Measurements from ENCODE around the gene MTERF2. TPM values are rescaled to one million over a fixed set of nuclear protein-coding genes. Genes with fewer than 3 reads are reported as not detected.

The MTERF2 gene, protein sequence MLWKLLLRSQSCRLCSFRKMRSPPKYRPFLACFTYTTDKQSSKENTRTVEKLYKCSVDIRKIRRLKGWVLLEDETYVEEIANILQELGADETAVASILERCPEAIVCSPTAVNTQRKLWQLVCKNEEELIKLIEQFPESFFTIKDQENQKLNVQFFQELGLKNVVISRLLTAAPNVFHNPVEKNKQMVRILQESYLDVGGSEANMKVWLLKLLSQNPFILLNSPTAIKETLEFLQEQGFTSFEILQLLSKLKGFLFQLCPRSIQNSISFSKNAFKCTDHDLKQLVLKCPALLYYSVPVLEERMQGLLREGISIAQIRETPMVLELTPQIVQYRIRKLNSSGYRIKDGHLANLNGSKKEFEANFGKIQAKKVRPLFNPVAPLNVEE
- total RNA-seq (ENCODE audit: low replicate concordance) = 5.2 and 7.4 TPM in 2 replicates

DNA sequence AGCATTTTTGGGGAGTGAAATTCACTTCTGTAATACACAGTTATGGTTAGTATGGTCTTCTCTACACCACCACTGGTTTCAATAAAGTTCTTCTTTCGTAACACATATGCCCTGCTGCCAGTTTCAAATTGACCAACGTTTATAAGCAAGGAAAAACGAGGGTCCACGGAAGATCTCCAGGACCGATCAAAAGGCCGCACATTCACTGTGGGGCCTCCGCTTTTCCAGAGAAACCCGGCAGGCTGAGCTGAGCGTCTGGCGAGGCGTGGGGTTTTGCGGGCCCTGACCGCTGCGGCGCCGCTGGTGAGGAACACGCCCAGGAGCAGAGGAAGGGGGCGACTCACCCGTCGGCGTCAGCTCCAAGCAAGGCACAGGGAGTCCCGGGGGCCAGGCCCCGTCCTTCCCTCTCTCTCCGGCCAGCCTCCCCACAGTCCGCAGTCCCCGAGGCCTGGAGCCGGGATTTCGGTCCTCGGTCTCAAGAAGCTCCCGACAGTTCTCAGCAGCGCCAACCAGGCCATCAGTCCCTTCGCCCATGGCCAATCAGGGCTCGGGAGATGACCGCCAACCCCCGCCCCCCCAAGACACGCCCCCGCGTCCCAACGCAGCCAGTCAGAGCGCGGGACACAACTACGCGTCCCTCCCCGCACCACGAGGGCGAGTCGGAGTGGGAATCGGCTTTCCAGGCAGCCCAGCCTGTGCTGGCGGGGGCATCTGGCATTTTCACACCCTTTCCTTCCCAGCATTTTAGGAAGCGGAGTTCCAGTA is at the start of gene MTERF2:
MTERF2 (minus strand) TSS at position 522 of the 765 bp plus-strand sequence. CDS start 8,432 bp downstream, outside the sequence.
- TF ChIP-seq, protein P1, sequence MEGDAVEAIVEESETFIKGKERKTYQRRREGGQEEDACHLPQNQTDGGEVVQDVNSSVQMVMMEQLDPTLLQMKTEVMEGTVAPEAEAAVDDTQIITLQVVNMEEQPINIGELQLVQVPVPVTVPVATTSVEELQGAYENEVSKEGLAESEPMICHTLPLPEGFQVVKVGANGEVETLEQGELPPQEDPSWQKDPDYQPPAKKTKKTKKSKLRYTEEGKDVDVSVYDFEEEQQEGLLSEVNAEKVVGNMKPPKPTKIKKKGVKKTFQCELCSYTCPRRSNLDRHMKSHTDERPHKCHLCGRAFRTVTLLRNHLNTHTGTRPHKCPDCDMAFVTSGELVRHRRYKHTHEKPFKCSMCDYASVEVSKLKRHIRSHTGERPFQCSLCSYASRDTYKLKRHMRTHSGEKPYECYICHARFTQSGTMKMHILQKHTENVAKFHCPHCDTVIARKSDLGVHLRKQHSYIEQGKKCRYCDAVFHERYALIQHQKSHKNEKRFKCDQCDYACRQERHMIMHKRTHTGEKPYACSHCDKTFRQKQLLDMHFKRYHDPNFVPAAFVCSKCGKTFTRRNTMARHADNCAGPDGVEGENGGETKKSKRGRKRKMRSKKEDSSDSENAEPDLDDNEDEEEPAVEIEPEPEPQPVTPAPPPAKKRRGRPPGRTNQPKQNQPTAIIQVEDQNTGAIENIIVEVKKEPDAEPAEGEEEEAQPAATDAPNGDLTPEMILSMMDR (IDR thresholded peaks at IDR 0.05; ENCODE audit: insufficient read depth, low read length) = no peak
- DNase-seq (ENCODE audit: low read depth) = peak; percentile 90
- peak within 1 kb of the TSS; percentile 82 for H3K4me3 ChIP-seq (ENCODE audit: low read depth, low read length)

DNA sequence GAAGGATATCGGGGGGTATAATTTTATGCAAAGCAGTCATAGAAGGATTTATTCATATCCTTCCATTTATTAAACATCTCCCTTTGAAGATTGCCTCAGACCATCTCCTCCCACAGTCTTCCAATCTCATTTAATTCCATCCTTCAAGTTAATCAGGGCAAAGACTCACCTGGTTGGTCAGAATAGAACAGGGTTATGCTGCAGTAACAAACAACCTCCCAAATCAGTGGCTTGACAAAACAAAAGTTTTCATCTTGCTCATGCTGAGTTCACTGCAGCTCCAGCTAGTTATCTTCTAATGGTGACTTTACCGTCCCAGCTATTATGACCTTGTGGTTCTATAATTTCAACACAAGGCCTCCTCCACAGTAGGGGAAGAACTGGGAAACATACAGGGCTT is 48.8 kb upstream of the MTERF2 start:
- DNase-seq (ENCODE audit: low read depth) = no peak
- TF ChIP-seq, protein P1 (IDR thresholded peaks at IDR 0.05; ENCODE audit: insufficient read depth, low read length) = no peak
- H3K4me3 ChIP-seq (ENCODE audit: low read depth, low read length) = no peak overlapping the region

DNA sequence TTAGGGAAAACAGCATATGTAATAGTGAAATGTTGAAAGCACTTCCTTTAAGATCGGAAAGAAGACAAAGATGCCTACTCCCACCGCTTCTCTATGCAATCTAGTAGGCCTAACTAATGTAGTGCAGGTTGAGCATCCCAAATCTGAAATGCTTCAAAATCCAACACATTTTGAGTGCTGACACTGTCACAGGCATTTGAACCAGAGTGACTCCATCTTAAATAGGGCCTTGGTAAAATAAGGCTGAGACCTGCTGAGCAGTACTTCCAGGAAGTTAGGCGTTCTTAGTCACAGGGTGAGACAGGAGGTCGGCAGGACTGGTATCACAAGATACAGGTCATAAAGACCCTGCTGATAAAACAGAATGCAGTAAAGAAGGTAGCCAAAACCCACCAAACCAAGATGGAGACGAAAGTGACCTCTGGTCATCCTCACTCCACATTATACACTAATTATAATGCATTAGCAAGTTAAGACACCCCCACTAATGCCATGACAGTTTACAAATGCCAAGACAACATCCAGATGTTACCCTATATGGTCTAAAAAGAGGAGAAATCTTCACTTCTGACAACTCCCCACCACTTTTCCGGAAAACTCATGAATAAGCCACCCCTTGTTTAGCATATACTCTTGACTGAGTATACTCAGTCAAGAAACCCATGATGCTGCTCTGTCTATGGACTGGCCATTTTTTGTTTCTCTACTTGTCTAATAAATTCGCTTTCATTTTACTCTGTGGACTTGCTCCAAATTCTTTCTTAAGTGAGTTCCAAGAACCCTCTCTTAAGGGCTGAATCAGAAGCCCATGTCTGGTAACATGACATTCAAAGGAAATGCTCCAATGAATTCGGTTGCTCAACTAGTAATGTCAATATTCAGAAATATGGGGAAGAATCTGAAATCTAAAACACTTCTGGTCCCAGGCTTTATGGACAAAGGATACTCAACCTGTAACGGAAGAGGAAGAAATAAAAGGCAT is 47.1 kb upstream of the MTERF2 start:
- DNase-seq (ENCODE audit: low read depth) = peak; percentile 24
- TF ChIP-seq, protein P1 (IDR thresholded peaks at IDR 0.05; ENCODE audit: insufficient read depth, low read length) = no peak
- H3K4me3 ChIP-seq (ENCODE audit: low read depth, low read length) = no peak overlapping the region

DNA sequence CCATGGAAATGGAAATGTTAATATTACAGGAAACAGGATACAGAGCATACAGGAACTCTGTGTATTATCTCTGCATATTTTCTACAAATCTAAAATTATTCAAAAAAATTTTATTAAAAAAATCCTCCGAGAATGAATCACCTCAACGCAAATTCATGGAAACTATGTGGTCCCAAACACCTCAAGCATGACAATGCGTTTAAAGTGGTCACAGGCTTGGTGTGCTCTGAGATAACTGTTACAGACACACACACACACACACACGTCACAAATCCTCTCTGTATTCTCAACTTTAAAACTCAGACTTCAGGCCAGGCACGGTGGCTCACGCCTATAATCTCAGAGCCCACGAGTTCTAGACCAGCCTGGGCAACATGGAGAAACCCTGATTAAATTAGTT is 45.3 kb upstream of the MTERF2 start:
- no peak for DNase-seq (ENCODE audit: low read depth)
- no peak overlapping the region for H3K4me3 ChIP-seq (ENCODE audit: low read depth, low read length)
- TF ChIP-seq, protein P1 (IDR thresholded peaks at IDR 0.05; ENCODE audit: insufficient read depth, low read length) = no peak

DNA sequence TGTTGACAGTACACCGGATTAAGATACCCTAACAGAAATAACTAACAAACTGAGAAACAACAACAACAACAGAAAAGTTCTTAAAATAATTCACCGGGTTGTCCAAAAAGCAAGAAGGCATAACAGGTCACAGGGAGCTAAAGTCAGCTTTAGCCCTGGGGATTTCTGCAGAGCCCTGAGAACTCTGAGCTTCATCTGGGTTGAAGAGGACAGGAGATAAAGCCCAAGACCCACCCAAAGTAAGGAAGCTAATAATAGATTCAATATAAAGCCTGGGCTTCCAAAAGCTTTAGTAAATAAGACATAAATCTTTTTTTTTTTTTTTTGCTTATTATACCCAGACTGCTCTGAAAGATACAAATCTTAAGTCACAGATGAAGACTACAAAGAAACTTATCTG is 44.1 kb upstream of the MTERF2 start:
- TF ChIP-seq, protein P1 (IDR thresholded peaks at IDR 0.05; ENCODE audit: insufficient read depth, low read length) = no peak
- no peak for DNase-seq (ENCODE audit: low read depth)

DNA sequence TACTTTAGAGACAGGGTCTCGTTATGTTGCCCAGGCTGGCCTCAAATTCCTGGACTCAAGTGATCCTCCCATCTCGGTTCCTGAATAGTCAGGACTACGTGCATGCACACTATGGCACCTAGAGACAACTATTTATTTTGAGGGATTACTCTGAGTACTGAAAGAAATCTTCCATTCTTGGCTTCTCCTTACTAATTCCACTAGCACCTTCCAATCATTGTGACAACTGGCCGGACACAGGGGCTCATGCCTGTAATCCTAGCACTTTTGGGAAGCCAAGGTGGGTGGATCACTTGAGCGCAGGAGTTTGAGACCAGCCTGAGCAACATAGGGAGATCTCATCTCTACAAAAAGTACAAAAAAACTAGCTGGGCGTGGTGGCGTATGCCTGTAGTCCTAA is 42.1 kb upstream of the MTERF2 start:
- H3K4me3 ChIP-seq (ENCODE audit: low read depth, low read length) = no peak overlapping the region
- TF ChIP-seq, protein P1 (IDR thresholded peaks at IDR 0.05; ENCODE audit: insufficient read depth, low read length) = no peak

More for the DNA sequence above, 44.1 kb upstream of the MTERF2 start:
- no peak overlapping the region for H3K4me3 ChIP-seq (ENCODE audit: low read depth, low read length)

More for the DNA sequence above, 42.1 kb upstream of the MTERF2 start:
- DNase-seq (ENCODE audit: low read depth) = no peak

Data from fibroblast of the aortic adventitia (primary cell).